WTC11 (cell line): ENCODE data around the gene LIN28A. TPM values are rescaled to one million over a fixed set of nuclear protein-coding genes. Genes with fewer than 3 reads are reported as not detected.

ENCODE experiments used
- ATAC-seq: fragments of 200-7000 bp; cut with Tn5 transposase; 2 replicates; pipeline ENCODE4 v1.10.0; 2021; ENCODE audit warnings: mild to moderate bottlenecking, moderate library complexity
- CTCF ChIA-PET: fragments of 300-600 bp; sonication (Branson Sonifier 250); formaldehyde crosslinking; loops from one replicate; lab custom pipeline; 2021; ENCODE audit warnings: antibody characterized with exemption; lab: Charles Lee
- POLR2A ChIA-PET: fragments of 350-600 bp; sonication (Branson Sonifier 250); formaldehyde crosslinking; loops from one replicate; lab custom pipeline; 2021; ENCODE audit warnings: antibody characterized with exemption; lab: Charles Lee
- DNase-seq: peaks from one replicate; pipeline ENCODE4 v3.0.0; 2021; ENCODE audit warnings: low spot score
- H3K27ac Mint-ChIP-seq: 2 replicates; pipeline ENCODE4 v1.8.0; 2021; ENCODE audit warnings: mixed read lengths
- H3K27me3 Mint-ChIP-seq: 2 replicates; pipeline ENCODE4 v1.8.0; 2021; ENCODE audit warnings: low read depth, mild to moderate bottlenecking, moderate library complexity, mixed read lengths
- H3K36me3 Mint-ChIP-seq: 2 replicates; pipeline ENCODE4 v1.8.0; 2021; ENCODE audit warnings: mixed read lengths
- H3K4me1 Mint-ChIP-seq: 2 replicates; pipeline ENCODE4 v1.8.0; 2022; ENCODE audit warnings: mixed read lengths
- H3K4me3 Mint-ChIP-seq: 2 replicates; pipeline ENCODE4 v1.8.0; 2021; ENCODE audit warnings: mild to moderate bottlenecking, moderate library complexity, mixed read lengths
- H3K9me3 Mint-ChIP-seq: 2 replicates; pipeline ENCODE4 v1.8.0; 2021; ENCODE audit warnings: mixed read lengths
- CREB1 ChIP-seq: sonication (generic); formaldehyde crosslinking; IDR thresholded peaks from 2 replicates; pipeline ENCODE4 v1.8.0; 2023; ENCODE audit warnings: mild to moderate bottlenecking, missing genetic modification reagents
- EMX1 ChIP-seq: fragments of 250-450 bp; sonication (Bioruptor Pico); IDR thresholded peaks from 2 replicates; pipeline ENCODE4 v1.8.0; 2021; ENCODE audit warnings: mild to moderate bottlenecking
- GABPB1 ChIP-seq: sonication (generic); formaldehyde crosslinking; IDR thresholded peaks from 2 replicates; pipeline ENCODE4 v1.8.1; 2023; ENCODE audit warnings: mild to moderate bottlenecking, missing genetic modification reagents
- GTF2I ChIP-seq: fragments of 250-450 bp; sonication (Bioruptor Pico); conservative IDR thresholded peaks from 2 replicates; pipeline ENCODE4 v1.4.0; 2021; ENCODE audit warnings: mild to moderate bottlenecking
- JAZF1 ChIP-seq: fragments of 250-450 bp; sonication (Bioruptor Pico); IDR thresholded peaks from 2 replicates; pipeline ENCODE4 v1.9.0; 2021; ENCODE audit warnings: moderate library complexity, mild to moderate bottlenecking, inconsistent platforms
- MXD4 ChIP-seq: fragments of 250-450 bp; sonication (Bioruptor Pico); IDR thresholded peaks from 2 replicates; pipeline ENCODE4 v1.8.0; 2021; ENCODE audit warnings: mild to moderate bottlenecking, moderate library complexity, borderline replicate concordance
- NFATC4 ChIP-seq: fragments of 250-450 bp; sonication (Bioruptor Pico); IDR thresholded peaks from 2 replicates; pipeline ENCODE4 v1.9.0; 2021; ENCODE audit warnings: mild to moderate bottlenecking
- NFE2L1 ChIP-seq: sonication (generic); formaldehyde crosslinking; IDR thresholded peaks from 2 replicates; pipeline ENCODE4 v1.8.1; 2023; ENCODE audit warnings: missing genetic modification reagents
- TP53 ChIP-seq: sonication (generic); formaldehyde crosslinking; IDR thresholded peaks from 2 replicates; pipeline ENCODE4 v1.8.1; 2023; ENCODE audit warnings: mild to moderate bottlenecking, missing genetic modification reagents
- ZBTB21 ChIP-seq: sonication (generic); formaldehyde crosslinking; IDR thresholded peaks from 2 replicates; pipeline ENCODE4 v1.8.1; 2023; ENCODE audit warnings: mild to moderate bottlenecking, missing genetic modification reagents, borderline replicate concordance
- ZMAT4 ChIP-seq: fragments of 250-450 bp; sonication (Bioruptor Pico); IDR thresholded peaks from 2 replicates; pipeline ENCODE4 v1.9.0; 2021; ENCODE audit warnings: mild to moderate bottlenecking
- ZNF121 ChIP-seq: sonication (generic); formaldehyde crosslinking; IDR thresholded peaks from 2 replicates; pipeline ENCODE4 v1.8.0; 2023; ENCODE audit warnings: missing genetic modification reagents
- ZNF232 ChIP-seq: sonication (generic); formaldehyde crosslinking; IDR thresholded peaks from 2 replicates; pipeline ENCODE4 v1.8.0; 2022; ENCODE audit warnings: mild to moderate bottlenecking, missing genetic modification reagents
- ZNF263 ChIP-seq: sonication (generic); formaldehyde crosslinking; IDR thresholded peaks from 2 replicates; pipeline ENCODE4 v1.8.1; 2022; ENCODE audit warnings: low read depth, mild to moderate bottlenecking, moderate library complexity, missing genetic modification reagents
- ZNF532 ChIP-seq: fragments of 250-450 bp; sonication (Bioruptor Pico); IDR thresholded peaks from 2 replicates; pipeline ENCODE4 v1.9.0; 2021; ENCODE audit warnings: mild to moderate bottlenecking, borderline replicate concordance
- total RNA-seq: library from RNA; stranded (reverse); gene quantifications from 3 replicates; pipeline ENCODE4 v1.2.3, GENCODE V29; 2021
- TF ChIP-seq, protein P1 (sequence below): sonication (generic); formaldehyde crosslinking; IDR thresholded peaks from 2 replicates; pipeline ENCODE4 v1.8.1; 2022; ENCODE audit warnings: low read depth, mild to moderate bottlenecking, moderate library complexity, missing genetic modification reagents, borderline replicate concordance

The LIN28A gene
- total RNA-seq, 1 experiment from 2014 or later = 1,251 TPM

DNA sequence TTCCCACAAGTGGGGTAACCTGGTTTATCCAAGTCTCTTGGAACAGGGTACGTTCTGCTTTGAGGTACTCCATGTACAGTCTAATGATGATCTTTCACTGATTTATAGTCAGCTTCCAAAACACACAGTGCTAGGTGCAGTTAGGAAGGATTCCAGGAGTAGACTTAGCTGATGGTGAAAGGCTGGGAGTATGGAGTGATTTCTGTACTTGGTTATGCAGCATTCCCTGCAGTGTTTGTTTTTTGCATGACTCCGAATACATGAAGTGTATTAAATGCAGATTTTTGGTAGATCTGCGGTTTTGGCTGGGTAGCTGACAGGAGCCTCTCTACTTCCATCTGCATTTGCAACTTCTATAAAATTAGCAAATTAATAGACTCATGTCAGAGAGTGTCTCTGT lies 65.4 kb downstream of the LIN28A start:
- TF ChIP-seq MXD4 (CRISPR knock-in tag) (no peak), EMX1 (CRISPR knock-in tag) (0 out of 2 replicates have a peak, but pooled peaks have one; percentile 34)
- TF ChIP-seq, all 79 proteins: peak for 1
- Mint-ChIP-seq H3K9me3 (no peaks in the 10 kb centered on the region), H3K27ac (peak overlapping the region; percentile 82; the same call in 1 of the 2 replicates), H3K36me3 (peaks cover 48% of the 10 kb centered on the region), H3K27me3 (no peaks in the 10 kb centered on the region), H3K4me1 (peaks cover 17% of the 10 kb centered on the region), H3K4me3 (no peak overlapping the region)
- DNase-seq (no peak), ATAC-seq (no peak)
- POLR2A ChIA-PET = no interaction called here
- CTCF ChIA-PET = no interaction called here

- no peak for ATAC-seq
- no peak for TF ChIP-seq ZMAT4
- TF ChIP-seq NFATC4 (CRISPR knock-in tag) = 0 out of 2 replicates have a peak, but pooled peaks have one; percentile 32
- Mint-ChIP-seq H3K9me3 (no peaks in the 10 kb centered on the region), H3K36me3 (peaks cover 48% of the 10 kb centered on the region), H3K27ac (peak overlapping the region; percentile 82; the same call in 1 of the 2 replicates), H3K4me1 (peaks cover 11% of the 10 kb centered on the region), H3K4me3 (no peak overlapping the region), H3K27me3 (no peaks in the 10 kb centered on the region)
- no peak for DNase-seq
- CTCF ChIA-PET = no interaction called here
- POLR2A ChIA-PET = interaction anchor here (1.2 kb wide), 1 partner anchor 14 kb away, joined by 3 read pairs; no protein-coding TSS in a partner anchor
These were observed 66.3 kb downstream of the LIN28A start for GRCh38 chr1:26476958-26477357.

- Mint-ChIP-seq H3K4me3 (no peak overlapping the region), H3K27ac (peak overlapping the region; percentile 41), H3K27me3 (no peaks in the 10 kb centered on the region), H3K4me1 (peaks cover 11% of the 10 kb centered on the region), H3K36me3 (peaks cover 48% of the 10 kb centered on the region), H3K9me3 (no peaks in the 10 kb centered on the region)
- ATAC-seq = peak; percentile 8; the same call in 1 of the 2 replicates
- POLR2A ChIA-PET = interaction anchor here (1.2 kb wide), 1 partner anchor 13 kb away, joined by 3 read pairs; no protein-coding TSS in a partner anchor
- CTCF ChIA-PET = no interaction called here
- TF ChIP-seq ZNF532 (CRISPR knock-in tag) (peak; percentile 92), GABPB1 (CRISPR knock-in tag) (no peak), GTF2I (CRISPR knock-in tag) (0 out of 2 replicates have a peak, but pooled peaks have one; percentile 27)
- no peak for DNase-seq
These were observed 67.0 kb downstream of the LIN28A start for GRCh38 chr1:26477446-26478152.

- H3K27me3 Mint-ChIP-seq = no peaks in the 10 kb centered on the region
- H3K36me3 Mint-ChIP-seq = peaks cover 47% of the 10 kb centered on the region
- H3K27ac Mint-ChIP-seq = no peak overlapping the region
- peaks cover 13% of the 10 kb centered on the region for H3K4me1 Mint-ChIP-seq
- no peak for TF ChIP-seq ZNF263
- TF ChIP-seq JAZF1 (CRISPR knock-in tag) = no peak
- TF ChIP-seq ZNF121 (CRISPR knock-in tag) = no peak
- no peak for TF ChIP-seq NFE2L1 (CRISPR knock-in tag)
- TF ChIP-seq ZBTB21 (CRISPR knock-in tag) = no peak
- TF ChIP-seq, protein P1, sequence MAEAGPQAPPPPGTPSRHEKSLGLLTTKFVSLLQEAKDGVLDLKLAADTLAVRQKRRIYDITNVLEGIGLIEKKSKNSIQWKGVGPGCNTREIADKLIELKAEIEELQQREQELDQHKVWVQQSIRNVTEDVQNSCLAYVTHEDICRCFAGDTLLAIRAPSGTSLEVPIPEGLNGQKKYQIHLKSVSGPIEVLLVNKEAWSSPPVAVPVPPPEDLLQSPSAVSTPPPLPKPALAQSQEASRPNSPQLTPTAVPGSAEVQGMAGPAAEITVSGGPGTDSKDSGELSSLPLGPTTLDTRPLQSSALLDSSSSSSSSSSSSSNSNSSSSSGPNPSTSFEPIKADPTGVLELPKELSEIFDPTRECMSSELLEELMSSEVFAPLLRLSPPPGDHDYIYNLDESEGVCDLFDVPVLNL (CRISPR knock-in tag) = no peak
- no peak for TF ChIP-seq TP53 (CRISPR knock-in tag)
- TF ChIP-seq CREB1 (CRISPR knock-in tag) = no peak
- no peak for TF ChIP-seq ZNF232
- H3K4me3 Mint-ChIP-seq = no peak overlapping the region
- ATAC-seq (no peak), DNase-seq (no peak)
- ChIA-PET POLR2A (no interaction called here), CTCF (no interaction called here)
- no peaks in the 10 kb centered on the region for H3K9me3 Mint-ChIP-seq
These were observed 67.5 kb downstream of the LIN28A start for GRCh38 chr1:26478159-26478558.
